ENCODE results near the gene NR1I3.
A peak's percentile ranks its signal among the peaks of the same experiment; 100 is the strongest.

The NR1I3 gene

DNA sequence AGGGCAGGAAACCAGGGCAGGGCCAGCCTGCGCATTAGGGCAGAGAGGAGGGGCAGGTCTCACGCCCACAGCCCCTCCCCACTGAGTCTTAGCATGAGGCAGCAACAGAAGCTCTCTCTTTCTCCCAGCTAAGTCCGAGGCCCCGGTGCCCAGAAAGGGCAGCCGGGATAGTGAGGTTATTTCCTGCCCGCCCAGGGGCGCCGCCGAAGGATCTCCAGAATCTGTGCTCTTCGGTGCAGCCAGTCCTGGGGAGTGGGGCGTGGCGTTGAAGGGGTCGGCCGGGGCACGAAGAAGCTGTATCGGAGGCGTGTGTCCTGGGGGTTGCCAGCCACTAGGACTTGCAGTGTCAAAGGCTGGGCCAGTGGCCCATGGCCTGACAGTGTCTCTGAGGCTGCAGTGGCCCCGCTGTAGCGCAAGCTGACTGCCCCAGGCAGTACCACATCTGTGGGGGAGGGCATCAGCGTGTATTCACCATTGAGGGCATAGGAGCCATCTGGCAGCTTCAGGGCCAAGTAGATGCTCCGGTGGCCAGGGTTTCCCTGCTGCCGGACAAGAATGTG is 47.0 kb downstream of the NR1I3 start:
- TF ChIP-seq, protein P1, sequence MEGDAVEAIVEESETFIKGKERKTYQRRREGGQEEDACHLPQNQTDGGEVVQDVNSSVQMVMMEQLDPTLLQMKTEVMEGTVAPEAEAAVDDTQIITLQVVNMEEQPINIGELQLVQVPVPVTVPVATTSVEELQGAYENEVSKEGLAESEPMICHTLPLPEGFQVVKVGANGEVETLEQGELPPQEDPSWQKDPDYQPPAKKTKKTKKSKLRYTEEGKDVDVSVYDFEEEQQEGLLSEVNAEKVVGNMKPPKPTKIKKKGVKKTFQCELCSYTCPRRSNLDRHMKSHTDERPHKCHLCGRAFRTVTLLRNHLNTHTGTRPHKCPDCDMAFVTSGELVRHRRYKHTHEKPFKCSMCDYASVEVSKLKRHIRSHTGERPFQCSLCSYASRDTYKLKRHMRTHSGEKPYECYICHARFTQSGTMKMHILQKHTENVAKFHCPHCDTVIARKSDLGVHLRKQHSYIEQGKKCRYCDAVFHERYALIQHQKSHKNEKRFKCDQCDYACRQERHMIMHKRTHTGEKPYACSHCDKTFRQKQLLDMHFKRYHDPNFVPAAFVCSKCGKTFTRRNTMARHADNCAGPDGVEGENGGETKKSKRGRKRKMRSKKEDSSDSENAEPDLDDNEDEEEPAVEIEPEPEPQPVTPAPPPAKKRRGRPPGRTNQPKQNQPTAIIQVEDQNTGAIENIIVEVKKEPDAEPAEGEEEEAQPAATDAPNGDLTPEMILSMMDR (IDR thresholded peaks at IDR 0.05; ENCODE audit: extremely low read depth, missing control alignments) = no peak
- no peak for DNase-seq (ENCODE audit: low spot score)

DNA sequence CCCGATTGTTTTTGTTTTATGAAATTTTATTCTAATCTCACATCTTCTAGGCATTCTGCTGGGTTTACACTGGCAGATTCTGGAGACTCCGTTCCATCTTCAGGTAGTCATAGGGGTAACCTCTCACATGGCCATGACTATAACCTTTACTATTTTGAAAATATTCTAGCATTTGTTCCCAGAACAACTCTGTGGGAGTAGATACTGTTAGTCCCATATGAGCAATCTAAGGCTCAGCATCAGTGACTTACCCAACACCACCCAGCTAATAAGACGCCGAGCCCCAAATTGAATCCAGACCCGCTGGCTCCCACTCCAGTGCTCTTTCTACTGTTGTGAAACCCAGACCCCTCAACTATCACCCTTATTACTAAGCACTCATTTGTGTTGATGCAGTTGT is 49.0 kb downstream of the NR1I3 start:
- DNase-seq (ENCODE audit: low spot score) = no peak
- TF ChIP-seq, protein P1 (IDR thresholded peaks at IDR 0.05; ENCODE audit: extremely low read depth, missing control alignments) = no peak

- TF ChIP-seq, protein P1 (IDR thresholded peaks at IDR 0.05; ENCODE audit: extremely low read depth, missing control alignments) = no peak
- DNase-seq (ENCODE audit: low spot score) = no peak
Measured at GRCh38 chr1:161188381-161188780, 49.6 kb downstream of the NR1I3 start.

DNA sequence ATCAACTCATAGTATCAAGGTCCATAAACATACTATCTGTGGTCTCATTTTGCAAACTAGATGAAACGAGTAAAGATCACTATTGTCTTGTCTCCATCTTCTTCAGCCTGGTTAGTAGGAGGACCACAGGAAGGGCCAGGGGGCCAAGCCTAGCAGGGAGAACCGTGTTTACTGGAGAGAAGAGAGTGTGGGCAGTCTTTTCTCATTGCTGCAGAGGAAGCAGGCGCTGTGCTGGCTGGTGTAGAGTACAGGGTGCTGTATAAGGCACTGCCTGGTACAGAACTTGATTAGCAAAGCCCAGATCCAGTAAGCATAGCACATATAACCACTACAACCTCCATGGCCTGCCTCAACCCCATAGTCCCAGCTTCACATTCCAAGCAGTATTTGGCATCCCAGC is 50.7 kb downstream of the NR1I3 start:
- TF ChIP-seq, protein P1 (IDR thresholded peaks at IDR 0.05; ENCODE audit: extremely low read depth, missing control alignments) = no peak
- DNase-seq (ENCODE audit: low spot score) = no peak

- TF ChIP-seq, protein P1 (IDR thresholded peaks at IDR 0.05; ENCODE audit: extremely low read depth, missing control alignments) = no peak
- DNase-seq (ENCODE audit: low spot score) = peak; percentile 44
Measured at GRCh38 chr1:161185732-161186311, 52.2 kb downstream of the NR1I3 start.

- TF ChIP-seq, protein P1 (IDR thresholded peaks at IDR 0.05; ENCODE audit: extremely low read depth, missing control alignments) = no peak
- peak; percentile 89 for DNase-seq (ENCODE audit: low spot score)
Measured at GRCh38 chr1:161185282-161185682, 52.7 kb downstream of the NR1I3 start.

- TF ChIP-seq, protein P1 (IDR thresholded peaks at IDR 0.05; ENCODE audit: extremely low read depth, missing control alignments) = no peak
- DNase-seq (ENCODE audit: low spot score) = peak; percentile 52
Measured at GRCh38 chr1:161182214-161182613, 55.8 kb downstream of the NR1I3 start.
